Thoracic aorta (tissue), 2 donors: ENCODE data around the gene ACAA1. TPM values are rescaled to one million over a fixed set of nuclear protein-coding genes. Genes with fewer than 3 reads are reported as not detected.

ENCODE experiments used
- ATAC-seq: fragments of 150-250 bp; one replicate; pipeline ENCODE4 v1.8.0; 2017; ENCODE audit warnings: low read depth; ENCODE audit not compliant: insufficient number of reproducible peaks, low FRiP score
- DNase-seq: peaks from one replicate; pipeline ENCODE4 v3.0.0-alpha.2; 2020; ENCODE audit warnings: low spot score
- H3K27ac ChIP-seq, 2 donors: fragments of 200-600 bp; sonication (generic); 1 replicate in 1 of 2; 2 replicates in 1 of 2; pipeline ENCODE4 v1.5.1; 2016; ENCODE audit warnings: mild to moderate bottlenecking in 2 of 2, moderate library complexity in 2 of 2
- H3K27me3 ChIP-seq: fragments of 200-600 bp; sonication (generic); replicated peaks from 2 replicates; pipeline ENCODE4 v1.6.0; 2016; ENCODE audit warnings: mild to moderate bottlenecking; ENCODE audit not compliant: insufficient read depth
- H3K36me3 ChIP-seq: fragments of 200-600 bp; sonication (generic); one replicate; pipeline ENCODE4 v1.5.1; 2016
- H3K4me1 ChIP-seq, 2 donors: fragments of 200-600 bp; sonication (generic); 1 replicate in 1 of 2; 2 replicates in 1 of 2; pipeline versions ENCODE4 v1.5.1 to v1.6.0; 2016; ENCODE audit warnings: low read depth in 2 of 2, mild to moderate bottlenecking in 1 of 2; ENCODE audit not compliant: control insufficient read depth in 1 of 2
- H3K4me3 ChIP-seq: fragments of 200-600 bp; sonication (generic); 2 replicates; pipeline ENCODE4 v1.5.1; 2016; ENCODE audit warnings: mild to moderate bottlenecking
- H3K9me3 ChIP-seq: fragments of 200-600 bp; sonication (generic); 2 replicates; pipeline ENCODE4 v1.5.1; 2016
- CTCF ChIP-seq: fragments of 200-600 bp; sonication (generic); IDR thresholded peaks from one replicate; pipeline ENCODE4 v1.5.1; 2019; ENCODE audit warnings: antibody characterized with exemption
- total RNA-seq, 2 donors: library from RNA; depleted of rRNA; stranded (reverse); fragments of >200 nt; gene quantifications; one replicate each; pipeline versions ENCODE4 v1.1.0 to v1.2.3, GENCODE V29; 2016

Gene ACAA1
- total RNA-seq, 2 donors from 2014 or later: 34.8 to 37.6 TPM

- no peak for TF ChIP-seq CTCF
- Histone ChIP-seq H3K27me3 (no peaks in the 10 kb centered on the region), H3K36me3 (no peaks in the 10 kb centered on the region), H3K9me3 (no peaks in the 10 kb centered on the region), H3K4me3 (no peak overlapping the region), H3K27ac (no peak overlapping the region), H3K4me1 (no peaks in the 10 kb centered on the region)
- DNase-seq (no peak), ATAC-seq (no peak)
Observed at GRCh38 chr3:38157595-38157994, 20.7 kb upstream of the ACAA1 start.

GRCh38 chr3:38157117-38157516 lies 20.2 kb upstream of the ACAA1 start:
- no peak overlapping the region for H3K4me3 ChIP-seq
- no peak for DNase-seq
- ATAC-seq: no peak
- H3K9me3 ChIP-seq: no peaks in the 10 kb centered on the region
- TF ChIP-seq CTCF: no peak
- no peak overlapping the region for H3K27ac ChIP-seq
- no peaks in the 10 kb centered on the region for H3K27me3 ChIP-seq
- no peaks in the 10 kb centered on the region for H3K4me1 ChIP-seq
- no peaks in the 10 kb centered on the region for H3K36me3 ChIP-seq

- no peak for TF ChIP-seq CTCF
- Histone ChIP-seq H3K4me1 (no peaks in the 10 kb centered on the region), H3K27ac (no peak overlapping the region), H3K27me3 (no peaks in the 10 kb centered on the region), H3K4me3 (no peak overlapping the region), H3K36me3 (no peaks in the 10 kb centered on the region), H3K9me3 (no peaks in the 10 kb centered on the region)
- DNase-seq: no peak
- ATAC-seq: no peak
Observed at GRCh38 chr3:38155825-38156224, 18.9 kb upstream of the ACAA1 start.

GRCh38 chr3:38154625-38155255 lies 17.8 kb upstream of the ACAA1 start:
- ATAC-seq: no peak

GRCh38 chr3:38154033-38154494 lies 17.1 kb upstream of the ACAA1 start:
- no peak for ATAC-seq
- no peaks in the 10 kb centered on the region for H3K4me1 ChIP-seq
- H3K27ac ChIP-seq: no peak overlapping the region
- no peak overlapping the region for H3K4me3 ChIP-seq
- no peaks in the 10 kb centered on the region for H3K27me3 ChIP-seq
- DNase-seq: no peak
- TF ChIP-seq CTCF: no peak
- no peaks in the 10 kb centered on the region for H3K9me3 ChIP-seq
- H3K36me3 ChIP-seq: no peaks in the 10 kb centered on the region

More at GRCh38 chr3:38154625-38155255, 17.8 kb upstream of the ACAA1 start:
- no peaks in the 10 kb centered on the region for H3K9me3 ChIP-seq
- H3K4me3 ChIP-seq: no peak overlapping the region
- no peak overlapping the region for H3K27ac ChIP-seq
- DNase-seq: no peak
- no peaks in the 10 kb centered on the region for H3K36me3 ChIP-seq
- H3K4me1 ChIP-seq: no peaks in the 10 kb centered on the region
- no peak for TF ChIP-seq CTCF
- H3K27me3 ChIP-seq: no peaks in the 10 kb centered on the region
